ENCODE results near the gene KCNH3.

Gene KCNH3

GRCh38 chr12:49559011-49559675 is 20.3 kb downstream of the KCNH3 start:
- no peak for DNase-seq (ENCODE audit: low spot score)

GRCh38 chr12:49560695-49561094 is 21.9 kb downstream of the KCNH3 start:
- DNase-seq (ENCODE audit: low spot score): no peak

- no peak for DNase-seq (ENCODE audit: low spot score)
These were observed 23.4 kb downstream of the KCNH3 start for GRCh38 chr12:49562233-49562632.

- DNase-seq (ENCODE audit: low spot score): no peak
These were observed 24.0 kb downstream of the KCNH3 start for GRCh38 chr12:49562831-49563230.

- no peak for DNase-seq (ENCODE audit: low spot score)
These were observed 25.3 kb downstream of the KCNH3 start for GRCh38 chr12:49563951-49564685.

GRCh38 chr12:49564686-49565405 is 26.0 kb downstream of the KCNH3 start:
- no peak for DNase-seq (ENCODE audit: low spot score)

- DNase-seq (ENCODE audit: low spot score): no peak
These were observed 26.8 kb downstream of the KCNH3 start for GRCh38 chr12:49565406-49566265.

- no peak for DNase-seq (ENCODE audit: low spot score)
These were observed 27.5 kb downstream of the KCNH3 start for GRCh38 chr12:49566361-49566760.

GRCh38 chr12:49567302-49567610 is 28.4 kb downstream of the KCNH3 start:
- DNase-seq (ENCODE audit: low spot score): no peak

GRCh38 chr12:49567611-49568441 is 29.0 kb downstream of the KCNH3 start, which contains the start of gene MCRS1:
MCRS1 (minus strand) TSS chr12:49568142; CDS start chr12:49566731, 1,411 bp downstream.
- DNase-seq (ENCODE audit: low spot score): peak; percentile 98

GRCh38 chr12:49568442-49569162 is 29.8 kb downstream of the KCNH3 start:
- no peak for DNase-seq (ENCODE audit: low spot score)

GRCh38 chr12:49577589-49578315 is 38.9 kb downstream of the KCNH3 start:
- DNase-seq (ENCODE audit: low spot score): no peak

- no peak for DNase-seq (ENCODE audit: low spot score)
These were observed 39.8 kb downstream of the KCNH3 start for GRCh38 chr12:49578471-49579112.

- peak; percentile 87 for DNase-seq (ENCODE audit: low spot score)
These were observed 42.0 kb downstream of the KCNH3 start for GRCh38 chr12:49580572-49581535.

- no peak for DNase-seq (ENCODE audit: low spot score)
These were observed 43.4 kb downstream of the KCNH3 start for GRCh38 chr12:49582201-49582600.

GRCh38 chr12:49582850-49583249 is 44.0 kb downstream of the KCNH3 start:
- no peak for DNase-seq (ENCODE audit: low spot score)

GRCh38 chr12:49583366-49584094 is 44.7 kb downstream of the KCNH3 start:
- no peak for DNase-seq (ENCODE audit: low spot score)

All from AG20443 (cell line).